ENCODE measurements around the gene SLC6A1. TPM values are rescaled to one million over a fixed set of nuclear protein-coding genes. Genes with fewer than 3 reads are reported as not detected.

The SLC6A1 gene
- total RNA-seq, 2 experiments from 2014 or later = not detected

GRCh38 chr3:10998542-10998941 lies 6.0 kb downstream of the SLC6A1 start:
- Histone ChIP-seq H3K9me3 (ENCODE audit: low read length) (no peaks in the 10 kb centered on the region), H3K27ac (ENCODE audit: low read depth, low read length, poor library complexity, severe bottlenecking) (no peak overlapping the region), H2AFZ (ENCODE audit: low read length) (no peak overlapping the region), H3K4me1 (ENCODE audit: insufficient read depth, low read length, poor library complexity, severe bottlenecking) (no peaks in the 10 kb centered on the region), H4K20me1 (ENCODE audit: insufficient read depth, low read length) (no peaks in the 10 kb centered on the region), H3K79me2 (ENCODE audit: insufficient read depth, low read depth, low read length) (no peaks in the 10 kb centered on the region), H3K4me2 (ENCODE audit: low read length) (no peak overlapping the region), H3K9me2 (ENCODE audit: insufficient read depth, low read length) (no peaks in the 10 kb centered on the region), H3K36me3 (ENCODE audit: insufficient read depth, low read length) (no peaks in the 10 kb centered on the region), H3K4me3 (ENCODE audit: low read depth, low read length, poor library complexity, severe bottlenecking) (no peak overlapping the region)
- no TSS peak for BruUV-seq (replicated peaks)
- POLR2A ChIA-PET = no interaction called here
- no peak for DNase-seq (ENCODE audit: low spot score)
- TF ChIP-seq EZH2phosphoT487 (IDR thresholded peaks at IDR 0.05; ENCODE audit: borderline replicate concordance, low read depth, low read length) = no peak
- no peak for TF ChIP-seq CTCF (conservative IDR thresholded peaks at IDR 0.05; ENCODE audit: low read length)
- intact Hi-C loops (cut with micrococcal nuclease; ENCODE audit: unreplicated experiment) = no loop called here
- CTCF ChIA-PET (ENCODE audit: unreplicated experiment) = interaction anchor here (0.5 kb wide), 1 partner anchor 237 kb away, joined by 3 read pairs; no protein-coding TSS in a partner anchor

DNA sequence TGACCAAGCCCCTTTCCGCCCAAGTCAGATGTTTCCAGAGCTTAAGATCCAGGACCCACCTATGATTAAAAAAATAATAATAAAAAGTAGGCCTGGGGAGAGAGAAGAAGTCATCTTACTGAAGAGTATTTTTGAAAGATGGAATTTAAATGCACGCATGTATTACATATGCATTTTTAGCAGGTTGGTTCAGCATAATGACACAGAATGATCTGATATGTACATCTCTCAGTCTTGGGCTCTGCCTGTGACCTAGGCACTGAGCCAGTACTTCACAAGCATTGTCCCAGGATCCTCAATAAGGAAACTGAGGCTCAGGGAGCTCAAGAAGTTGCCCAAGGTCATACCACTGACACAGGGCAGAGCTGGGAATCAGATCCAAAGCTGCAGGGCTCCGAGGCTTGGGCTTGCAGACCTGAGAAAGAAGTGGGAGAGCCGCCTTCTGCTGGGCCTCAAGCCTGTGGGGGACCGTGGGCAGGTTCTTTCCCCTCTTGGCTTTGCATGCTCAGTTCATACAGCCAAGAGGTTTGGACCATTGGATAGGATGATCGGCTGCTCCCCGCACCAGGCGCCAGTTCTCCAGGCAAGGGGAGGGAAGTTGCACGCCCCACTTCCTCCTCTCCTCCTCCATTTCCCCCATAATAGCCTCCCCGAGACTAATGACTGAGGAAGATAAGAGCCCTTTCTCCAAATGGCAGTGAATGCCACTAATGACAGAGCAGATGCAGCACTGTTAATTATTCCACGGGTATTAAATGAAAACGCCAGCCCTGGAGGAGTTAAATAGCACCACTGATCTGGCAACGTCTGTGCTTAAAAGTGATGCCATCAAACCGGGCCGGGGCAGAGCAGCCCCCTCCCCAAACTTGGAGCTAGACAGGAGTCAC lies 6.9 kb downstream of the SLC6A1 start:
- intact Hi-C loops (cut with micrococcal nuclease; ENCODE audit: unreplicated experiment) = no loop called here
- CTCF ChIA-PET (ENCODE audit: unreplicated experiment) = no interaction called here
- TF ChIP-seq CTCF (conservative IDR thresholded peaks at IDR 0.05; ENCODE audit: low read length) (no peak), EZH2phosphoT487 (IDR thresholded peaks at IDR 0.05; ENCODE audit: borderline replicate concordance, low read depth, low read length) (no peak)

DNA sequence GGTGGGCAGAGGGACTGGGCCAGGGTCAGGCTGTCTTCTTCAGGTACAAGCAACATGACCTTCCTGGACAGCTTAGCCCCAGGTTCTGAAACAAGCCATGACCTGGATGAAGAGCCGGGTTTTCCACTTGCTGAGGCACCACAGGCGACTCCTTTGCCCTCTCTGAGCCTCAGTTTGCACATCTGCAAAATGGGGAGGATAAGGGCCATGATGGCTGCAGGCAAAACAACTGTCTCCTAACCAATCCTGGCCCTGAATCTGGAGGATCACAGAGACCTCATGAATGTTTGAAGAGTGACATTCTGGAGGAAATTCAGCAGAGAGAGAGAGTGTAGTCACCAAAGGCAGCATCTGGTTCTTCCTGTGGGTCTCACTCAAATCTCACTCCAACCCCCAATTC lies 8.0 kb downstream of the SLC6A1 start:
- no peaks in the 10 kb centered on the region for H3K79me2 ChIP-seq (ENCODE audit: insufficient read depth, low read depth, low read length)
- TF ChIP-seq CTCF (conservative IDR thresholded peaks at IDR 0.05; ENCODE audit: low read length) (no peak), EZH2phosphoT487 (IDR thresholded peaks at IDR 0.05; ENCODE audit: borderline replicate concordance, low read depth, low read length) (no peak)
- H4K20me1 ChIP-seq (ENCODE audit: insufficient read depth, low read length) = no peaks in the 10 kb centered on the region
- no peaks in the 10 kb centered on the region for H3K36me3 ChIP-seq (ENCODE audit: insufficient read depth, low read length)
- intact Hi-C loops (cut with micrococcal nuclease; ENCODE audit: unreplicated experiment) = no loop called here
- POLR2A ChIA-PET = no interaction called here
- H3K4me2 ChIP-seq (ENCODE audit: low read length) = no peak overlapping the region
- no peak overlapping the region for H3K27ac ChIP-seq (ENCODE audit: low read depth, low read length, poor library complexity, severe bottlenecking)
- H2AFZ ChIP-seq (ENCODE audit: low read length) = no peak overlapping the region
- no peaks in the 10 kb centered on the region for H3K4me1 ChIP-seq (ENCODE audit: insufficient read depth, low read length, poor library complexity, severe bottlenecking)
- H3K4me3 ChIP-seq (ENCODE audit: low read depth, low read length, poor library complexity, severe bottlenecking) = no peak overlapping the region
- no peaks in the 10 kb centered on the region for H3K9me3 ChIP-seq (ENCODE audit: low read length)
- no peaks in the 10 kb centered on the region for H3K9me2 ChIP-seq (ENCODE audit: insufficient read depth, low read length)
- no peak for DNase-seq (ENCODE audit: low spot score)
- CTCF ChIA-PET (ENCODE audit: unreplicated experiment) = no interaction called here
- no TSS peak for BruUV-seq (replicated peaks)

More for the DNA sequence above, 6.9 kb downstream of the SLC6A1 start:
- Histone ChIP-seq H3K9me2 (ENCODE audit: insufficient read depth, low read length) (no peaks in the 10 kb centered on the region), H3K9me3 (ENCODE audit: low read length) (no peaks in the 10 kb centered on the region), H3K4me3 (ENCODE audit: low read depth, low read length, poor library complexity, severe bottlenecking) (no peak overlapping the region), H4K20me1 (ENCODE audit: insufficient read depth, low read length) (no peaks in the 10 kb centered on the region), H3K4me2 (ENCODE audit: low read length) (no peak overlapping the region), H3K27ac (ENCODE audit: low read depth, low read length, poor library complexity, severe bottlenecking) (no peak overlapping the region), H2AFZ (ENCODE audit: low read length) (no peak overlapping the region), H3K36me3 (ENCODE audit: insufficient read depth, low read length) (no peaks in the 10 kb centered on the region), H3K4me1 (ENCODE audit: insufficient read depth, low read length, poor library complexity, severe bottlenecking) (no peaks in the 10 kb centered on the region), H3K79me2 (ENCODE audit: insufficient read depth, low read depth, low read length) (no peaks in the 10 kb centered on the region)
- POLR2A ChIA-PET = no interaction called here
- BruUV-seq (replicated peaks) = no TSS peak
- no peak for DNase-seq (ENCODE audit: low spot score)
